ENCODE data around the gene SPARCL1.

Gene SPARCL1

GRCh38 chr4:87444741-87445140, 84.4 kb downstream of the SPARCL1 start:
- DNase-seq (ENCODE audit: low spot score) = no peak

- DNase-seq (ENCODE audit: low spot score) = no peak
These were observed 86.3 kb downstream of the SPARCL1 start for GRCh38 chr4:87442889-87443288.

- DNase-seq (ENCODE audit: low spot score) = no peak
These were observed 95.8 kb downstream of the SPARCL1 start for GRCh38 chr4:87433342-87433741.

- DNase-seq (ENCODE audit: low spot score) = no peak
These were observed 99.1 kb downstream of the SPARCL1 start for GRCh38 chr4:87430038-87430437.

GRCh38 chr4:87428979-87429378, 100.2 kb downstream of the SPARCL1 start:
- DNase-seq (ENCODE audit: low spot score) = no peak

- no peak for DNase-seq (ENCODE audit: low spot score)
These were observed 101.7 kb downstream of the SPARCL1 start for GRCh38 chr4:87427518-87427868.

GRCh38 chr4:87426865-87427517, 102.2 kb downstream of the SPARCL1 start:
- DNase-seq (ENCODE audit: low spot score) = no peak

GRCh38 chr4:87425711-87426110, 103.5 kb downstream of the SPARCL1 start:
- no peak for DNase-seq (ENCODE audit: low spot score)

- DNase-seq (ENCODE audit: low spot score) = peak; percentile 12
These were observed 105.1 kb downstream of the SPARCL1 start for GRCh38 chr4:87424099-87424543.
